ENCODE results near the gene AHCYL2.

The AHCYL2 gene

GRCh38 chr7:129466796-129467195 lies 242.0 kb downstream of the AHCYL2 start:
- H3K27me3 ChIP-seq (ENCODE audit: control insufficient read depth, low read length), result no peaks in the 10 kb centered on the region
- H3K4me2 ChIP-seq (ENCODE audit: low read length), result no peak overlapping the region
- peaks cover 10% of the 10 kb centered on the region; the same call in 1 of the 2 replicates for H3K36me3 ChIP-seq (ENCODE audit: control insufficient read depth, low read length)
- H3K4me3 ChIP-seq (ENCODE audit: low read length), result no peak overlapping the region
- no peaks in the 10 kb centered on the region for H3K9me2 ChIP-seq (replicated peaks; ENCODE audit: control insufficient read depth, low read length)
- TF ChIP-seq CTCF (IDR thresholded peaks at IDR 0.05; ENCODE audit: low read depth, low read length, poor library complexity, severe bottlenecking), result no peak
- no peak overlapping the region for H3K27ac ChIP-seq (ENCODE audit: low read depth, low read length)
- H4K20me1 ChIP-seq (ENCODE audit: control insufficient read depth, insufficient read depth, low read depth, low read length), result no peaks in the 10 kb centered on the region
- H3F3A ChIP-seq (ENCODE audit: control insufficient read depth, insufficient read depth), result no peaks in the 10 kb centered on the region
- H3K79me2 ChIP-seq (ENCODE audit: control insufficient read depth, low read length), result no peaks in the 10 kb centered on the region
- no peaks in the 10 kb centered on the region for H3K4me1 ChIP-seq (ENCODE audit: control insufficient read depth, low read length)
- H3K9me3 ChIP-seq (ENCODE audit: control insufficient read depth, insufficient read depth, low read length), result no peaks in the 10 kb centered on the region

- Histone ChIP-seq H3F3A (ENCODE audit: control insufficient read depth, insufficient read depth) (no peaks in the 10 kb centered on the region), H4K20me1 (ENCODE audit: control insufficient read depth, insufficient read depth, low read depth, low read length) (no peaks in the 10 kb centered on the region), H3K4me3 (ENCODE audit: low read length) (no peak overlapping the region), H3K79me2 (ENCODE audit: control insufficient read depth, low read length) (no peaks in the 10 kb centered on the region), H3K4me1 (ENCODE audit: control insufficient read depth, low read length) (no peaks in the 10 kb centered on the region), H3K4me2 (ENCODE audit: low read length) (no peak overlapping the region), H3K36me3 (ENCODE audit: control insufficient read depth, low read length) (peaks cover 4% of the 10 kb centered on the region; the same call in 1 of the 2 replicates), H3K27ac (ENCODE audit: low read depth, low read length) (no peak overlapping the region), H3K27me3 (ENCODE audit: control insufficient read depth, low read length) (no peaks in the 10 kb centered on the region), H3K9me3 (ENCODE audit: control insufficient read depth, insufficient read depth, low read length) (no peaks in the 10 kb centered on the region), H3K9me2 (replicated peaks; ENCODE audit: control insufficient read depth, low read length) (no peaks in the 10 kb centered on the region)
- TF ChIP-seq CTCF (IDR thresholded peaks at IDR 0.05; ENCODE audit: low read depth, low read length, poor library complexity, severe bottlenecking) (no peak), EZH2phosphoT487 (IDR thresholded peaks at IDR 0.05; ENCODE audit: borderline replicate concordance, low read length) (no peak)
These were observed 243.3 kb downstream of the AHCYL2 start for GRCh38 chr7:129468087-129468486.

GRCh38 chr7:129468547-129468946 lies 243.7 kb downstream of the AHCYL2 start:
- H3K4me2 ChIP-seq (ENCODE audit: low read length), result no peak overlapping the region
- H3K27me3 ChIP-seq (ENCODE audit: control insufficient read depth, low read length), result no peaks in the 10 kb centered on the region
- H3K9me3 ChIP-seq (ENCODE audit: control insufficient read depth, insufficient read depth, low read length), result no peaks in the 10 kb centered on the region
- H3K9me2 ChIP-seq (replicated peaks; ENCODE audit: control insufficient read depth, low read length), result no peaks in the 10 kb centered on the region
- H3K79me2 ChIP-seq (ENCODE audit: control insufficient read depth, low read length), result no peaks in the 10 kb centered on the region
- no peaks in the 10 kb centered on the region for H4K20me1 ChIP-seq (ENCODE audit: control insufficient read depth, insufficient read depth, low read depth, low read length)
- no peaks in the 10 kb centered on the region for H3K4me1 ChIP-seq (ENCODE audit: control insufficient read depth, low read length)
- no peaks in the 10 kb centered on the region for H3F3A ChIP-seq (ENCODE audit: control insufficient read depth, insufficient read depth)
- H3K27ac ChIP-seq (ENCODE audit: low read depth, low read length), result no peak overlapping the region
- TF ChIP-seq EZH2phosphoT487 (IDR thresholded peaks at IDR 0.05; ENCODE audit: borderline replicate concordance, low read length) (no peak), CTCF (IDR thresholded peaks at IDR 0.05; ENCODE audit: low read depth, low read length, poor library complexity, severe bottlenecking) (no peak)
- peaks cover 4% of the 10 kb centered on the region; the same call in 1 of the 2 replicates for H3K36me3 ChIP-seq (ENCODE audit: control insufficient read depth, low read length)
- H3K4me3 ChIP-seq (ENCODE audit: low read length), result no peak overlapping the region

DNA sequence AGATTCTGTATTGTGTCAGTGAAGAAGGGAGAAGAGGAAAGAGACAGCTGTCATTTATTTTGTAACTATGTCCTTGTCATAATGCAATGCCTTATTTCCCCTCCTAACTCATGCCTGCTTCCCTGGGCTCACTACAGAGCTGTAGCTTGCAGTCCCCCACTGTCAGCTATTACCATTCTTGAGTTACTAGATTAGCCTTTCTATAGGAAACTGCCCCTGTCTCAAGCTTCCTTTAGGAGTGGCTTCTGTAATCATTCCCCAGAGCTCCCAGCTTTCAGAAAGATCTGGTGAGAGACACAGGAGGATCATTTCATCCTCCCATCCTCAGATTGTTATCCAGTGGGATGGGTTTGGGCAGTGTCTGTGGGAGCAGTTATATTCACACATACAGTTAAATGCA lies 245.1 kb downstream of the AHCYL2 start:
- H3K9me3 ChIP-seq (ENCODE audit: control insufficient read depth, insufficient read depth, low read length), result no peaks in the 10 kb centered on the region
- TF ChIP-seq EZH2phosphoT487 (IDR thresholded peaks at IDR 0.05; ENCODE audit: borderline replicate concordance, low read length), result no peak
- TF ChIP-seq CTCF (IDR thresholded peaks at IDR 0.05; ENCODE audit: low read depth, low read length, poor library complexity, severe bottlenecking), result no peak
- no peaks in the 10 kb centered on the region for H3K4me1 ChIP-seq (ENCODE audit: control insufficient read depth, low read length)
- H3K4me2 ChIP-seq (ENCODE audit: low read length), result no peak overlapping the region
- H3K4me3 ChIP-seq (ENCODE audit: low read length), result no peak overlapping the region
- H3K79me2 ChIP-seq (ENCODE audit: control insufficient read depth, low read length), result no peaks in the 10 kb centered on the region
- H3K9me2 ChIP-seq (replicated peaks; ENCODE audit: control insufficient read depth, low read length), result no peaks in the 10 kb centered on the region
- H3K27me3 ChIP-seq (ENCODE audit: control insufficient read depth, low read length), result no peaks in the 10 kb centered on the region
- H4K20me1 ChIP-seq (ENCODE audit: control insufficient read depth, insufficient read depth, low read depth, low read length), result no peaks in the 10 kb centered on the region
- H3K27ac ChIP-seq (ENCODE audit: low read depth, low read length), result no peak overlapping the region
- no peaks in the 10 kb centered on the region for H3F3A ChIP-seq (ENCODE audit: control insufficient read depth, insufficient read depth)
- H3K36me3 ChIP-seq (ENCODE audit: control insufficient read depth, low read length), result no peaks in the 10 kb centered on the region; the same call in 1 of the 2 replicates
